GM21723 (cell line): ENCODE measurements around the gene CXCR4.
A peak's percentile ranks its signal among the peaks of the same experiment; 100 is the strongest.

Experiments
- ATAC-seq: cut with Tn5 transposase; IDR thresholded peaks from one replicate; pipeline ENCODE4 v1.9.1; 2021; ENCODE audit warnings: mild to moderate bottlenecking, moderate library complexity; ENCODE audit not compliant: unreplicated experiment

CXCR4 gene

DNA sequence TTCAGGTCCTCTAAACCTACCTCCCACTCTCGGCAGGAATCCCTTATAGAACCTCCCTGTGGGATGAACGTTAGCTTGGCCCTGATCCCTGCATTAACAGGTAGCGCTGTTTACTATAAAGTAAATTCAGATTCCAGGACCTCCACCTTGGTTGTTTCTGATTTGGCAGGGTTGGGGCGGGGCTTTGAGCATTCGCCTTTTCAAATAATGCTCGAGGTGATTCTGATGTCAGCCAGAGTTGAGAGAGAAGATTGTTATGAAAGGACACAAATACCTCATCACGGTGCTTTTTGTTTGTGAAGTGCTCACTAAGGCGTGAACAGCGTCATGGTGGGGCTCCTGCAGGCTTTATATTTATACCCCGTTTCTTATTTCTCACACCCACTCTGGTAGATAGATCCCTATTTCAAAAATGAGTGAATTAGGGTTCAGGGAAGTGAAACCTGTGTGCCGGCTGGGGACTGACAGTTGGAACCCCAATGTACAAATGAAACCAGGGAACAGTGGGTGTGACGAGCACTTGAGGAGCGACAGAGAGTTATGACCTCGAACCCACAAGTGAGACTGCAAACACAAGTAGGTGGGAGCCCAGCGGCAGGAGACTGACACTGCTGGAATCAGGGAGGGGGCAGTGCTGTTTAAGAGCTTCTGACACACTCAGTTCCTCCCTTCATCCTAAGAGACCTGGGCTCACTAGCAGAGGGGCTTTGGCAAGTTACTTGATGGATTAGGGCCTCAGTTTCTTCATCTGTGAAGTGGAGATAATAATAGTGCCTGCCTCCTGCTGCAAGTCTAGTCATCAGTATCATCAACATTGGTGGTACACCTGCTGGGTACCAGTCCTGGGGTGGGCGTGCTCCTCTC is 14.2 kb upstream of the CXCR4 start:
- ATAC-seq = peak; percentile 81

DNA sequence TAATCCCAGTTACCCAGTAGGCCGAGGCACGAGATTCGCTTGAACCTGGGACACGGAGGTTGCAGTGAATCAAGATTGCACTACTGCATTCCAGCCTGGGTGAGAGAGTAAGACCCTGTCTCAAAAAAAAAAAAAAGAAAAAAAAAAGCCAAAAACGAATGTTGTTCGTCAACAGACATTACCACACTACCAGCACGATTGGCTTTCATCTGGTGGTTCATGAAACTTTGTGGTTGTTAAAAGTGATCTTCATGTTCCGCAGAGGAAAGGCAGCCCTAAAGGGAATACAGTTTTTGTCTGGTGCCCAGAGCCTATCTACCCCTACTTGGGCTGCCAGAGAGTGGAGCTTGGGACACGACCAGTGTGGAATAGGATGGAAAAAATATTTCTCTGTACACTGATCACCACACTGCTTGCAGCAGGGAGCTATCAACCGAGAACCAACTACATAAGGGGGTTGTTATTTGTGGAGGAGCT is 13.6 kb upstream of the CXCR4 start:
- ATAC-seq = peak; percentile 17

DNA sequence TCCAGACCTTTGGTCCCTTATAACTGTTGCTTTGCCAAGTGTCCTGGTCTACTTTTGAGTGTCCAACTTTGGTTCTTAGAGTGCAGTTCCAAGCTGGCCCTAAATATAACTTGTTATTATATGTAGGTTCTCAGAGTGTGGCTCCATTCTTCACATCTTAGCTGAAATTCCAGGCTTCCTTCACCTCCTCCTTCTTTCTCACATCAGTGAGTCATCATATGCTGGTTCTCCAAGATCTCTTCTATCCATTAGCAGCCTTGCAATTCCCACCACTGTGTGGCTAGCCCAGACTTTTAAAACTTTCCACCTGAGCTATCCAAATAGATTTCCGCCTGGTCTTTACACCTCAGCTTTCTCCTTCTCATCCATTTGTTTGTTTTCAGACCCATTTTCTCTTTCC is 12.6 kb upstream of the CXCR4 start:
- ATAC-seq = no peak

DNA sequence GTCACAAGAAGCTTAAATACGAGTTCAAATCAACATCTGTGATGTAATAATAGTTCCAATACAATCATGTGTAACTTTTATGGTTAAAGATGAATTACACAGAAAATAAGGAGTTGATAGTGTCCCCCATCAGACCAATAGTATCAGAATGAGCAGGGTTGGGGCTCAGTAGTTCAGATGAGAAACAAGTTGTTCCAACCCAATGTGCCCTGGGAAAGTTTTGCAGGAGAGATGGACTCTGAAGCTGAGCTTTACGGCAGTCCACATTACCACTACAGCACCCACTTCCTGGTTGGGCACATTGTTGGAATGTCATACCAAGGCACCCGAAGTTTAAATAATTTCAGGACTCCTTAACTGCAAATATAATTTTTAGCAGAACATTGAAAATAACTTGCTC is 12.1 kb upstream of the CXCR4 start:
- no peak for ATAC-seq

DNA sequence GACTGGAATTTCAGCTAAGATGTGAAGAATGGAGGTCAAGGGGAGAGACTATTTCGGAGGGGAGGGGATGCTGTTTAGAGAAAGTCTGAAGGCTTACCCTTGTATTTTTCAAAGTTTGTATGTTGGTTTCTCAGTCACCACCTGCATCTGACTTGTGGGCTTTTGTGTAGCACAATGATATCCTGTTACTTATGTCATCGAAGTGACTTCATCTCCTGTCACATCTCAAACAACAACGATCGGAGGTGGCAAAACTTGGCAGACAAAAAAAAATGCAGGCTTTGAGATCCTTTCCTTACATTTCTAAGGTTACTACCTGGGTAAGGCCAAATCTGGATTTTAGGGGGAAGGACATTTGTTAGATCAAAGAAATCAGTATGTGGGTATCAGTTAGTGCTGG is 11.7 kb upstream of the CXCR4 start:
- ATAC-seq = no peak

DNA sequence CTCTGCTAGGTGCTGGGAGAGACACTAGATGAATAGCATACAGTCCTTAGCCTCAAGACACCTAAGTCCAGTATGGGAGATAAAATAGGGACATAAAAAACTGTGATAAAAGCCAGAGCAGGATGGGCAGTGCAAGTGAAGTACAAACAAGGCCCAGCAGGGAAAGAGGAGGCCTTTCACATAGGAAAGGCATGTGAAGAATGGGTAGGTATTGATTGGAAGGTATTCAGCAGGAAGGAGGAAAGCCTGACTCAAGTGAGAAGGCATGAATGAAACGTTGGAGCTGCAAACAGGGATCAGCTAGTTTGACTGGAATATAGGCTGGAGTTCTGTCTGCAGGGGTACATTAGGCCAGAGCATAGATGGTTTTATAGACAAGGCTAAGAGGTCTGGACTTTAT is 11.0 kb upstream of the CXCR4 start:
- no peak for ATAC-seq

DNA sequence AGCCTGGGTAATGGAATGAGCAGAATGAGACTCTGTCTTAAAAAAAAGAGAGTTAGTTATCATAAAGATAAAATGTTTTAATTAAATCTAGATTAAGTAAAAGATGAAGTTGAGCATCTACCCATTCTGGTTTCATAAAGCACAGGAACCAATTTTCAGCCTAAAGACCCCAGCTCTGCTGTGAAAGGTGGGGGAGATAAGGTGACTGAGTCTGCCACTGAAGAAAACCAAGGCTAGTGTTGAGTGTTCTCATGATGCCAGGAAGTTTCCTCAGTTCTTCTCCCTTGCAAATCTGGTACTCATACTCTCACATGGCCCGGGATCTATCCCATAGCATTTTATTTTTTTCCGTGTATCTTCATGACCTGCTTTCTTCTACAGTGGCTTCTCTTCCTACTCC is 10.4 kb upstream of the CXCR4 start:
- no peak for ATAC-seq

DNA sequence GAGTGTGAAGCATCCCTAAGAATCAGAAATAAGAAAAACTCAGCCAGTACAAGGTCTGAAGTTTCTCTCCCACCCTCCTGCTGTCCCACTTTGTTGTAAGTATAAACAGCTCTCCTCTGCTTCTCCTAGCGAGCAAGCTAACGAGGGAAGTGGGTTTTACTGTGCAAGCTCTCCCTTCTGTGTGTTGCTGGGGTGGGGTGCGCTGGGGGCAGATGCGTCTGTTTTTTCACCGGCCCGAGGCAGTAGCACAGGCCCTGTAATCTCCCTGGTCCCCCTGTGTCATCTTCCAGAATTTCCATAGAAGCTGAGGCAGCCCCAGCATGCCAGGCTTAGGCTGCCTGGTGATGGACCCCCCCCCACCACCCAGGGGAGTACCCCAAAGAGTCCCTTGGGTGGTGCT is 9.4 kb upstream of the CXCR4 start:
- ATAC-seq = no peak

DNA sequence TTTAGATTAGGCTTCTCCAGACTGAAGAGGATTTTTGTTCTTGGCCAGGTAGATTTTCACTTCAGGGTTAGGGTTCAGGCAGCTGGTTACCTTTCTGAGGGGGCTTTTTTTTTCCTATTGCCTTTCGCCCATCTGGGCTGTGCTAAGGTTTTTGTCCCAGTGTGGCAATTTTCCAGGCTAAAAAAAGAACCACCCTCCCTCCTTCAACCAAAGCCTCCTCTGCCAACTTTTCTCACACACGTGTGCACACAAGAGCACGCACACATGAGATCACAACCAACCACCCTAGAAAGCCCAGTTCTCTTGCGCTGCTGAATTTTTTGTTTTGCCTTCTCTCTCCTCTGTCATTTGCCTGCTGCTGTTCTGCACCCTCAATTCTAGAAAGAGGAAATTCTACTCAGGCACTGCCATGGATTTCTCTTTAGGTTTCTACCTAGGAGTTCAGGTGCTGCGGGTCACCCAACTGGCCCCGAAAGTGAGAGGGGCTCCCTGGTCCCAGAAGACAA is 8.5 kb upstream of the CXCR4 start:
- ATAC-seq = no peak

DNA sequence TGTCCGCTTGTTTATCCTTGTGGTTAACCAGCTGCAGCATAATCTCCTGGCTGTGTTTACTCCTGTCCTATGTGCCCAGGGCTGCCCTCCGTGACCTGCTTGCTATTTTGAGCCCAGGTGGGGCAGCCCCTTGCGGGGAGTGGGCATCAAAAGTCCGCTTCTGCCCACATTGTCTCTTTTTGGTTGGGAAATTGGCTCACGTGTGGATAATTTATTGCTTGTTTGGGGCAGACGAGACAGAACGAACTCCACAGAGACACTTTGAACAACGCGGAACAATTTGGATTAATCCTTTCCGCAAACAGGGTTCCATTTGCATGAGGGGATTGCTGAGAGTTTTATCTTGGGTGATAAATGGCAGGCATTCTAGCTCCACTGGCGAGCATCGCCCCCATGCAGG is 8.1 kb upstream of the CXCR4 start:
- ATAC-seq = no peak

DNA sequence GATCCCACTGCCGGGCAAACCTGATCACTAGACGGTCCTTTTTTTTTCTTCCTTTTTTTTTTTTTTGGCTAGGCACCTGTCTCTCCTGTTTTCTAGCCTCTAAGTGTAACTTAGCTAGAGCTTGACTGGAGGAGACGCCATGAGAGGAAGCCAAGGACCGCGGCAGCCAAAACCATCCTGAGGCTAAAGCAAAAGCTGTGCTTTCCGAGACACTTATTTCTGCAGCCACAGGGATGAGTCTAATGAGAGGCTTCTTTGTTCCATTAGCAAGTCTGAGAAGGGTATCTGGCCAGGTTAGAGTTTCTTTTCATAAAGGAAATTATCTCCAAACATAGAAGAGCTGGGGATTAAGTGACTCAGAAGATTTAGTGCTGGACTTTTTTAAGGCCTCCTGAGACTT is 7.3 kb upstream of the CXCR4 start:
- no peak for ATAC-seq

DNA sequence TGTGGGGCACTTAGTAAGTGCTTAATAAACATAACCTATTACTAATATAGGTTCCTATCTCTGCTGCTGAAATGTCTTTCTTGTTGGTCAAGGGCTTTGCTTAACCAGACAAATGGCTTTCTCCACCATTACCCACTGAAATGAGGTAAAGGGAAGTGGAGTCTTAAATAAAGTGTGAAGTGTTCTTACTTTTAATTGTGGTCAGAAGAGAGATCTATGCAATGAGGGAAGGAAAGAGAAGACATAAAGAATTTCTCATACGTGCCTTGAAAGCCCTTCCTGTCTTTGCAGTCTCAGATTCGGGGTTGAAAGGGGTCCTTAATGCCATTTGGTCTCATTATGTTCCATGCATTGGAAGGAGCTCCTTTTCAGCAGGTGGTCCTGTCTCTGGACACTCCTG is 6.9 kb upstream of the CXCR4 start:
- no peak for ATAC-seq

DNA sequence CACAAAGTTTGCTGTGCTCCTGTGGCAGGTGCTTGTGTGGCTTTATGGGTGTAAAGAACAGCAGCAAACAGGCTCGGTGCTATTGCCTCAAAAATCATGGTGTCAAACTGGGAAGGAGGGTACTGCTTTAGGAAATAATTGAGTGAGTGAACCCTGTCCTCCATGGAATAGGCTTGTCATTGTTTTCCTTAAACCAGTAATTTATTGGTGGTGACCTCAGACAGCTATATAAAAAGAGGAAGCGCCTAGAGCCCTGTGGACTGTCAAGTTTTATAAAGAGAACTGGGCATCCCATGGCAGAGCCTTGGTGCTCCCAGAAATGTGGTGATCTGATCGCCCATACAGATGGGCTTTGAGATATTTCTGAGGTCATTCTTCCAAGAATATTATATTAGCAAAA is 4.7 kb upstream of the CXCR4 start:
- ATAC-seq = no peak

DNA sequence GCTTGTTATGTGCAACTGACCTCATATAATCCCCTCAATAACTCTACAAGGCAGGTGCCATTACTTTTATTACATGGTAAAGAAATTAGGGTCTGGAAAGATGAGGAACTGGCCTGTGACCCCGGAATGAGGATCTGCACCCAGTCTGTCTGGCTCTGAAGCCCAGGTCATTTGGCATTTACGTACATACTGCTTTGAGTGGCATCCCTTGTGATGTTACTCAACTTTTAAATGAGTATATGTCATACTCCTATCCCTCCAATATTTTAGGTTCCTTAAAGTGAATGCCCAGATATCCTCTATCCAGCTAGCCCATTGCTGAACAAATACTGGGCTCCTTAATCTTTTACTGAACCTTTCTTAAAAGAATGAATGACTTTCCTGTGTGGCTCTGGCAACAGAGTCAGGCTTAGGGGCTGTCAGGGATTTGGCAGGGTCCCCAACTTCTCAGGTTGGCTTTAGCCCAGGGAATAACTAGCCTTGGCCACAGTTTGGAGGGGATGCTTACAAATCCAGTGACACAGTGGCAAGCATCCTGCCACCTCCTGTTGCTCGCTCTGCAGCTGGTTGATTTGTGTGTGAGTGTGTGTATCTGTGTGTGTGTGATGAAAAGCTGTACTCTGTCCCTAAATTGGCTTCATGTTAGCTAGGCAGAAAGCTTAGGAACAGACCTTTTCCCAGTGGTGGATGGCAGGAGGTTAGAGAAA is 3.4 kb upstream of the CXCR4 start:
- ATAC-seq = no peak

DNA sequence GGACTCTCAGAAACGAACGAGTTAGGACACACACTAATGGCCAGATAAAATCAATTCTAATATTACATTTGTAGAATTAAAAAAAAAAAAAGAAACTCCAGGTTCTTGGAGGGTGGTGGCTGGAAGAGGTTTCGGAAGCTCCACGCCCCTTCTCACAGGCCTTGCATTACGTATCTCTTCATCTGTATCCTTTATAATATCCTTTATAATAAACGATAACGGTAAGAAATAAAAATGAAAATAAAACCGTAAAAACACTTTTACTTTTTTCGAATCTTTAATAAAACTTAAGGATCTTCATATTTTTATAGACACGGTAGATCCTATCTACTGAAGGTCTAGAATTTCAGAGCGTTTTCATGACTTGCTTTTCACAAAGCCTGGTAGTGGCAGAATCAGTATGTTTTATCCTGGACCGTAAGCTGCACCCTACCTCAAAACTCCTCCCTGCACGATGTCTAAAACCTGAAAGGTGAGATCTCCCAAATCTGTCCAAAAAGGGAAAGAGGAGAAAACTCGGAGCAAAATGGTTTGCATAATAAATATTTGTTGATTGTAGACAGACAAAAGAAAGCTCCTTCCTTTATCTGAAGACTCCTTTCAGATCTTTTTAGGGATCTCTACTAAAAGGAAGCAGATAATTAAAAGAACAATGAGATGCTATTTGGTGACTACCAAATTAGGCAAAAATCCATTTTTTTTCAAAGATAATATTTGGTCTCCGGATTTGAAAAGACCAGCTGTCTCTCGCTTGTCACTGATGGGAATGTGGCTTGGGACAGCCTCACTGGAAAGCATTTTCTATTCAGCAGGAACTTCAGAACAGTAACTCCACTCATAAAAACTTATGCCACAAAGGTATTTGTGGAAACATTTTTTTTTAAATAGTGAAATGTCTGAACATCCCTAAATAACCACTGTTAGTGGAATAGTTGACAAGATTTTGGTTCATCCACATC is 2.0 kb upstream of the CXCR4 start:
- ATAC-seq = no peak

DNA sequence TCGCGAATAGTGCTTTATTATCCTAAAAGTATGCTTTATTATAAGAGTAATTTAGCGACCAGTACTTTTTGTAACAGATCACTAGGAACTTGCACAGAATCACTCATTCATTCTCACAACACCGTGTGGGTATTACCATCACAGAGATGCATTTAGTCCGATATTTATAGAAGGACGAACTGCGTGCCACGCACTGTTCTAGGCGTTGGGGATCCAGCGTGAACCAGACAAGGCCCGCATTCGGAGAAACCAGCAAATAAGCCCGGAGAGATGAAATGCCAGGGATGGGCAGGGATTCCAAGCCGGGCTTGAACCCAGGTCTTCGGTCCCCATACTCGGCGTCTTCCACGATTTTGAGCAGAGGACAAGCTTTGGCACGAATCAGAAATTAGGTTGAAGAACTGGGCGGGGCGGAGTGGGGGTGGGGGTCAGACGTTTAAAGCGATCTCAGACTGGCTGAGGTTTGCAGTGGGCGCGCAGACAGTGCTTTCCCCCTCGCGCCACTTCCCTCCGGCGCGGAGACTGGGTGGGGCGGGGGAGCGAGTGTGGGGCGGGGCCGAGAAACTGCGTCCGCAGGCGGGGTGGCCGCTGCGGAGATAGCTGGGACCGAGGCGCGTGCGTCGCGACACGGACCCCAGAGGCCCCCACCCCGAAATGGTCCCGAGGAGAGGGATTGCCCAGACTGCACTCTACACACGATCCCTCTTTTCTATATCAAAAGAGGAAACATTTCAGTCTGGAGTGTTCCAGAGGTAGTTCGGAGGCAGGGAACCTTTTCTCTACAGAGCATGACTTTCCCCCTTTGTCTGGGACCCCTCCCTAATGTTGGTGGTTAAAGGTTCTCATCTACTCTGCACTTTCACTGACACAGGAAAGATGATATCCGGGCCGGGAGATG is 1.1 kb upstream of the CXCR4 start:
- ATAC-seq = no peak

DNA sequence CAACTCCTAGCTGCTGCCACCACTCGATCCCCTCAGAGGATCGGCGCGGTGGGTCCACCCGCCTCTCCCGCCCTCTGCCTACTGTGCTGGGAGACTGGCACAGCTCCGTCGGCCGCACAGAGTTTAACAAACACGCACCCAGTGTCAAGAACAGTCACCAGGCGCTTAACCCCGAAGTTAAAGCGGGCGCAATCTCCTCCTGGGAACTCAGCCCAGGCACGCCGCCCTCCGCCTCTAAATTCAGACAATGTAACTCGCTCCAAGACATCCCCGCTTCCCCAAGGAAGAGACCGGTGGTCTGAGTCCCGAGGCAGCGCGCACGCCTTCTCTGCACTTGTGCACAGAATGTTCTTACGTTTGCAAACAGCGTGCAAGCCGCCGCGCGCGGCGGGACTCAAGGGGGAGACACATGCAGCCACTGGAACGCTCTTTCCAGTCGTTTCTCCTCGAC is 533 bp downstream of the CXCR4 start:
- ATAC-seq = peak; percentile 27

DNA sequence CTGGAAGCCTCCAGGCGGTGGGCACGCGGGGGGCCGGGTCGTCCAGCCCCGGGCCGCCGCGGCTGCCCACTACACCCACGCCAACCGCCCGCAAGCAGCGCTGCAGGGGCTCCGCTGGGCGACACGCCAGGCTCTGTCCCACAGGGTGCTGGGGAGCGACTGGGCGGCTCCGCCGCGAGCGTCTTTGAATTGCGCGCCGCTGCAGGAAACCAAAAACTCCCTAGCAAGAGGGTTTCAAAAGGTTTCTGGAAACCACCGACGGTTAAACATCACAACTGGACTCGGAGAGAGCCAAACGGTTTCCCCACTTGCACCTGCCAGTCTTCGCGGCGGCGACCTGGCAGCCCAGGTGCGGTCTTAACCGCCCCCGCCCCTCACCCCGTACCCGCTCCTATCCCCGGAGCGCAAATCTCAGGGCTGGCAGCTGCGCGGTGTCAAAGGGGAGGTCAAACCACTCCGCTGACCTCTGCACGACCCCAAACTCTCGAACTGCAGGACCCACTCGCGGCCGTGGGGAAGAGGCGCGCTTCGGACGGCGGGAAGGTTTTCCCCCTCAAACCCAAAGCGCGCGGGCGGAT is 1.0 kb downstream of the CXCR4 start:
- ATAC-seq = peak; percentile 56

DNA sequence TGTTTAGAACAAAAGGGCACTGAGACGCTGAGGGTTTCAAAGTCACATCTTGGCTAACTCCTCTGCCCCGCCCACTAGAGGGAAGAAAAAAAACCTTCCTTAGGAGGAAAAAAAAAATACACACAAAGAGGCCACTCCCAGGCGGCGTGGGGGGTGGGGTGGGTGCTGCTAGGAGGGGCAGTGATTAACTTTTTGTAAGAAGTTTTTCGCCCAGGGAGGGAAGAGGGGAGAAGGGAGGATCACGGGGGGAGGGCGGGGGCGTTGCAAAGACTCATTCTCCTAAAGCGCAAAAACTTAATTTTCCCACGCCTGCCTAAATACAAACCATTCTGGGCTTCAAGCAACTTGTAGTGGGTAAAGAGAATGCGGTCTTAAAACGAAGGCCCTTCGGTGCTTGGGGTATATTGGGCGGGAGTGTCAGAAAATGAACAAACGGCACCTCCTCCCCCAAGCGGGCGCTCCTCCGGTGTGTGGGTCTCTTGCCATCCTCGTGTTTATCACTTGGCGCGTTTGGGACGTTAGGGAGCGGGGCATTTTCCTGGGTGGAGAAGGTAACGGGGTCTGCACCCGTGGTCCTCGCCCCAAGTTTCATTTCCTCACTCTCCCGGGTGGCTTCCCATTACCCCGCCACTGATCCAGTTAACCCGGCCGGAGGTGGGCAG is 1.7 kb downstream of the CXCR4 start:
- peak; percentile 20 for ATAC-seq
